GM12878 (cell line): ENCODE results near the gene PARP15. TPM values are rescaled to one million over a fixed set of nuclear protein-coding genes. Genes with fewer than 3 reads are reported as not detected.

ENCODE experiments used
- ATF7 ChIP-seq: fragments of 450-650 bp; IDR thresholded peaks from 2 replicates; pipeline ENCODE4 v1.6.1; 2016; ENCODE audit warnings: low read depth, mild to moderate bottlenecking
- BCL11A ChIP-seq: IDR thresholded peaks from 2 replicates; pipeline ENCODE4 v1.6.1; 2011; ENCODE audit warnings: low read depth, low read length
- BHLHE40 ChIP-seq, 2 experiments: fragments of 450-650 bp in 1 of 2; IDR thresholded peaks; 2 replicates each; pipeline ENCODE4 v1.6.1; 2011 to 2017; ENCODE audit warnings: low read depth in 2 of 2, borderline replicate concordance in 1 of 2, improper control_type of control experiment in 1 of 2, low read length in 1 of 2, mild to moderate bottlenecking in 1 of 2
- CBX5 ChIP-seq: sonication (generic); IDR thresholded peaks from 2 replicates; pipeline ENCODE4 v1.6.1; 2016; ENCODE audit warnings: low read depth, moderate library complexity, mild to moderate bottlenecking, inconsistent platforms
- DPF2 ChIP-seq: fragments of 450-650 bp; IDR thresholded peaks from 2 replicates; pipeline ENCODE4 v1.6.1; 2017; ENCODE audit warnings: mild to moderate bottlenecking
- EP300 ChIP-seq, 2 experiments: fragments of 150-350 bp in 1 of 2; IDR thresholded peaks; 2 replicates each; pipeline ENCODE4 v1.6.1; 2011 to 2012; ENCODE audit warnings: low read depth in 2 of 2, low read length in 2 of 2, borderline replicate concordance in 1 of 2, improper control_type of control experiment in 1 of 2, inconsistent platforms in 1 of 2; ENCODE audit not compliant: control insufficient read depth in 1 of 2
- HDAC2 ChIP-seq: fragments of 200-600 bp; sonication (generic); IDR thresholded peaks from 2 replicates; pipeline ENCODE4 v1.6.1; 2017
- IKZF2 ChIP-seq, 2 experiments: fragments of 450-650 bp; IDR thresholded peaks; 2 replicates each; pipeline ENCODE4 v1.6.1; 2017; ENCODE audit warnings: mild to moderate bottlenecking in 2 of 2, moderate library complexity in 2 of 2
- MEF2B ChIP-seq: fragments of 450-650 bp; IDR thresholded peaks from 2 replicates; pipeline ENCODE4 v1.6.1; 2018; ENCODE audit warnings: mild to moderate bottlenecking, moderate library complexity; ENCODE audit not compliant: partially characterized antibody, poor library complexity, severe bottlenecking
- NR2C1 ChIP-seq: fragments of 450-650 bp; IDR thresholded peaks from 2 replicates; pipeline ENCODE4 v1.6.1; 2017; ENCODE audit warnings: antibody characterized with exemption, mild to moderate bottlenecking, moderate library complexity
- NRF1 ChIP-seq: conservative IDR thresholded peaks from 2 replicates; pipeline ENCODE4 v1.6.1; 2011; ENCODE audit warnings: mild to moderate bottlenecking, low read depth, low read length, improper control_type of control experiment
- PAX5 ChIP-seq: IDR thresholded peaks from 2 replicates; pipeline ENCODE4 v1.6.1; 2011; ENCODE audit warnings: low read depth, low read length, borderline replicate concordance
- RAD51 ChIP-seq: fragments of 450-650 bp; IDR thresholded peaks from 2 replicates; pipeline ENCODE4 v1.6.1; 2016; ENCODE audit warnings: moderate library complexity, mild to moderate bottlenecking, inconsistent platforms
- SIN3A ChIP-seq: IDR thresholded peaks from 2 replicates; pipeline ENCODE4 v1.6.1; 2012; ENCODE audit warnings: low read depth, low read length, improper control_type of control experiment
- SMC3 ChIP-seq: IDR thresholded peaks from 2 replicates; pipeline ENCODE4 v1.6.1; 2011; ENCODE audit warnings: low read length, improper control_type of control experiment, borderline replicate concordance
- SPI1 ChIP-seq: IDR thresholded peaks from 2 replicates; pipeline ENCODE4 v1.6.1; 2011; ENCODE audit warnings: low read depth, mild to moderate bottlenecking, low read length, moderate library complexity, borderline replicate concordance; ENCODE audit not compliant: insufficient read depth
- STAT1 ChIP-seq: fragments of 450-650 bp; conservative IDR thresholded peaks from 2 replicates; pipeline ENCODE4 v1.6.1; 2014; ENCODE audit warnings: antibody characterized with exemption, mild to moderate bottlenecking
- TBL1XR1 ChIP-seq: IDR thresholded peaks from 2 replicates; pipeline ENCODE4 v1.6.1; 2012; ENCODE audit warnings: low read depth, low read length, improper control_type of control experiment
- polyA plus RNA-seq, 11 experiments: library from polyadenylated mRNA; depleted of rRNA in 4 of 11; unstranded in 6 of 11; stranded (reverse) in 5 of 11; fragments of >200 nt; fragmentation: Nextera tagmentation in 4 of 11; fragmentation: Illumina TruSeq in 1 of 11; extraction: Ambion mirVana in 4 of 11; extraction: Trizol in 1 of 11; gene quantifications; 1 replicate in 1 of 11; 2 replicates in 10 of 11; pipeline versions ENCODE4 v1.2.1 to v1.2.3, GENCODE V29; 2011 to 2016; ENCODE audit warnings: inconsistent platforms in 2 of 11, missing spikeins in 2 of 11, low read depth in 1 of 11
- total RNA-seq, 4 experiments: library from RNA; depleted of rRNA in 3 of 4; stranded (reverse); fragments of >200 nt in 3 of 4; fragmentation: Illumina TruSeq in 1 of 4; extraction: Trizol in 1 of 4; gene quantifications; 2 replicates each; pipeline versions ENCODE4 v1.2.1 to v1.2.3, GENCODE V29; 2013 to 2021
- TF ChIP-seq, protein P1 (sequence below): fragments of 450-650 bp; IDR thresholded peaks from 2 replicates; pipeline ENCODE4 v1.6.1; 2017; ENCODE audit warnings: low read depth, mild to moderate bottlenecking, moderate library complexity
- TF ChIP-seq, protein P2 (sequence below): fragments of 450-650 bp; IDR thresholded peaks from 2 replicates; pipeline ENCODE4 v1.6.1; 2016; ENCODE audit warnings: mild to moderate bottlenecking
- TF ChIP-seq, protein P3 (sequence below): IDR thresholded peaks from 2 replicates; pipeline ENCODE4 v1.6.1; 2011; ENCODE audit warnings: low read depth, low read length, improper control_type of control experiment, borderline replicate concordance
- TF ChIP-seq, protein P4 (sequence below): IDR thresholded peaks from 2 replicates; pipeline ENCODE4 v1.6.1; 2012; ENCODE audit warnings: improper control_type of control experiment, low read depth, low read length; ENCODE audit not compliant: insufficient replicate concordance

The PARP15 gene
- total and polyA plus RNA-seq, 10 of the 15 experiments (the other 5 are each of a cell fraction or from before 2014, with no cell fraction given), result 9.0 to 234 (median 36.3) TPM

DNA sequence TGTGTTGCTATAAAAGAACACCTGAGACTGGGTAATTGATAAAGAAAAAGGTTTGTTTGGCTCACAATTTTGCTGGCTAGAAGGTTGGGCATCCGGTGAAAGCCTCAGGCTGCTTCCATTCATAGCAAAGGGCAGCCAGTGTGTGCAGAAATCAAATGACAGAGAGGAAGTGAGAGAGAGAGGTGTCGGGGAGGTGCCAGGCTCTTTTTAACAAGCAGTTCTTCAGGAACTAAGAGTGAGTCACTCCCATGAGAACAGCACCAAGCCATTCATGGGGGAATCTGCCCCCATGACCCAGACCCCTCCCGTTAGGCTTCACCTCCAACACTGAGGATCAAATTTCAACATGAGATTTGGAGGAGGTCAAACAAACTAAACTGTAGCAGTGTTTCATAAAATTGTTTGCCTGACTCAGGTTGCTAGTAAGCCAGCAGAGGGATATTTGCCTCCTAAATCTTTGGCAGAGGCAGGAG is 4.5 kb upstream of the PARP15 start (continued):
- TF ChIP-seq, protein P1, sequence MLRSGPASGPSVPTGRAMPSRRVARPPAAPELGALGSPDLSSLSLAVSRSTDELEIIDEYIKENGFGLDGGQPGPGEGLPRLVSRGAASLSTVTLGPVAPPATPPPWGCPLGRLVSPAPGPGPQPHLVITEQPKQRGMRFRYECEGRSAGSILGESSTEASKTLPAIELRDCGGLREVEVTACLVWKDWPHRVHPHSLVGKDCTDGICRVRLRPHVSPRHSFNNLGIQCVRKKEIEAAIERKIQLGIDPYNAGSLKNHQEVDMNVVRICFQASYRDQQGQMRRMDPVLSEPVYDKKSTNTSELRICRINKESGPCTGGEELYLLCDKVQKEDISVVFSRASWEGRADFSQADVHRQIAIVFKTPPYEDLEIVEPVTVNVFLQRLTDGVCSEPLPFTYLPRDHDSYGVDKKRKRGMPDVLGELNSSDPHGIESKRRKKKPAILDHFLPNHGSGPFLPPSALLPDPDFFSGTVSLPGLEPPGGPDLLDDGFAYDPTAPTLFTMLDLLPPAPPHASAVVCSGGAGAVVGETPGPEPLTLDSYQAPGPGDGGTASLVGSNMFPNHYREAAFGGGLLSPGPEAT, result peak; percentile 76
- TF ChIP-seq MEF2B (peak; percentile 77), NR2C1 (peak; percentile 29; the same call in 1 of the 2 replicates), CBX5 (0 out of 2 replicates have a peak, but pooled peaks have one; percentile 80), ATF7 (peak; percentile 68), BHLHE40 (IDR thresholded peaks at IDR 0.05; ENCODE audit: borderline replicate concordance in 1 of 2, low read depth in 2 of 2, low read length in 1 of 2) (0 out of 4 replicates have a peak, but pooled peaks have one; percentile 14 to 33), RAD51 (peak; percentile 64), SMC3 (peak; percentile 22; the same call in 1 of the 2 replicates), HDAC2 (no peak), BCL11A (peak; percentile 32; the same call in 1 of the 2 replicates), SPI1 (peak; percentile 97), DPF2 (peak; percentile 93), PAX5 (0 out of 2 replicates have a peak, but pooled peaks have one; percentile 21), SIN3A (no peak), EP300 (IDR thresholded peaks at IDR 0.05; ENCODE audit: borderline replicate concordance in 1 of 2, control insufficient read depth in 1 of 2, low read depth in 2 of 2, low read length in 2 of 2) (peak; percentile 61 to 68; a peak in 2 of 4 replicates), TBL1XR1 (no peak), IKZF2 (IDR thresholded peaks at IDR 0.05) (peak; percentile 80 to 85), STAT1 (no peak), NRF1 (no peak)
- TF ChIP-seq, protein P2, sequence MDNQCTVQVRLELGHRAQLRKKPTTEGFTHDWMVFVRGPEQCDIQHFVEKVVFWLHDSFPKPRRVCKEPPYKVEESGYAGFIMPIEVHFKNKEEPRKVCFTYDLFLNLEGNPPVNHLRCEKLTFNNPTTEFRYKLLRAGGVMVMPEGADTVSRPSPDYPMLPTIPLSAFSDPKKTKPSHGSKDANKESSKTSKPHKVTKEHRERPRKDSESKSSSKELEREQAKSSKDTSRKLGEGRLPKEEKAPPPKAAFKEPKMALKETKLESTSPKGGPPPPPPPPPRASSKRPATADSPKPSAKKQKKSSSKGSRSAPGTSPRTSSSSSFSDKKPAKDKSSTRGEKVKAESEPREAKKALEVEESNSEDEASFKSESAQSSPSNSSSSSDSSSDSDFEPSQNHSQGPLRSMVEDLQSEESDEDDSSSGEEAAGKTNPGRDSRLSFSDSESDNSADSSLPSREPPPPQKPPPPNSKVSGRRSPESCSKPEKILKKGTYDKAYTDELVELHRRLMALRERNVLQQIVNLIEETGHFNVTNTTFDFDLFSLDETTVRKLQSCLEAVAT, result no peak
- TF ChIP-seq, protein P3, sequence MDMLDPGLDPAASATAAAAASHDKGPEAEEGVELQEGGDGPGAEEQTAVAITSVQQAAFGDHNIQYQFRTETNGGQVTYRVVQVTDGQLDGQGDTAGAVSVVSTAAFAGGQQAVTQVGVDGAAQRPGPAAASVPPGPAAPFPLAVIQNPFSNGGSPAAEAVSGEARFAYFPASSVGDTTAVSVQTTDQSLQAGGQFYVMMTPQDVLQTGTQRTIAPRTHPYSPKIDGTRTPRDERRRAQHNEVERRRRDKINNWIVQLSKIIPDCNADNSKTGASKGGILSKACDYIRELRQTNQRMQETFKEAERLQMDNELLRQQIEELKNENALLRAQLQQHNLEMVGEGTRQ, result peak; percentile 54
- TF ChIP-seq, protein P4, sequence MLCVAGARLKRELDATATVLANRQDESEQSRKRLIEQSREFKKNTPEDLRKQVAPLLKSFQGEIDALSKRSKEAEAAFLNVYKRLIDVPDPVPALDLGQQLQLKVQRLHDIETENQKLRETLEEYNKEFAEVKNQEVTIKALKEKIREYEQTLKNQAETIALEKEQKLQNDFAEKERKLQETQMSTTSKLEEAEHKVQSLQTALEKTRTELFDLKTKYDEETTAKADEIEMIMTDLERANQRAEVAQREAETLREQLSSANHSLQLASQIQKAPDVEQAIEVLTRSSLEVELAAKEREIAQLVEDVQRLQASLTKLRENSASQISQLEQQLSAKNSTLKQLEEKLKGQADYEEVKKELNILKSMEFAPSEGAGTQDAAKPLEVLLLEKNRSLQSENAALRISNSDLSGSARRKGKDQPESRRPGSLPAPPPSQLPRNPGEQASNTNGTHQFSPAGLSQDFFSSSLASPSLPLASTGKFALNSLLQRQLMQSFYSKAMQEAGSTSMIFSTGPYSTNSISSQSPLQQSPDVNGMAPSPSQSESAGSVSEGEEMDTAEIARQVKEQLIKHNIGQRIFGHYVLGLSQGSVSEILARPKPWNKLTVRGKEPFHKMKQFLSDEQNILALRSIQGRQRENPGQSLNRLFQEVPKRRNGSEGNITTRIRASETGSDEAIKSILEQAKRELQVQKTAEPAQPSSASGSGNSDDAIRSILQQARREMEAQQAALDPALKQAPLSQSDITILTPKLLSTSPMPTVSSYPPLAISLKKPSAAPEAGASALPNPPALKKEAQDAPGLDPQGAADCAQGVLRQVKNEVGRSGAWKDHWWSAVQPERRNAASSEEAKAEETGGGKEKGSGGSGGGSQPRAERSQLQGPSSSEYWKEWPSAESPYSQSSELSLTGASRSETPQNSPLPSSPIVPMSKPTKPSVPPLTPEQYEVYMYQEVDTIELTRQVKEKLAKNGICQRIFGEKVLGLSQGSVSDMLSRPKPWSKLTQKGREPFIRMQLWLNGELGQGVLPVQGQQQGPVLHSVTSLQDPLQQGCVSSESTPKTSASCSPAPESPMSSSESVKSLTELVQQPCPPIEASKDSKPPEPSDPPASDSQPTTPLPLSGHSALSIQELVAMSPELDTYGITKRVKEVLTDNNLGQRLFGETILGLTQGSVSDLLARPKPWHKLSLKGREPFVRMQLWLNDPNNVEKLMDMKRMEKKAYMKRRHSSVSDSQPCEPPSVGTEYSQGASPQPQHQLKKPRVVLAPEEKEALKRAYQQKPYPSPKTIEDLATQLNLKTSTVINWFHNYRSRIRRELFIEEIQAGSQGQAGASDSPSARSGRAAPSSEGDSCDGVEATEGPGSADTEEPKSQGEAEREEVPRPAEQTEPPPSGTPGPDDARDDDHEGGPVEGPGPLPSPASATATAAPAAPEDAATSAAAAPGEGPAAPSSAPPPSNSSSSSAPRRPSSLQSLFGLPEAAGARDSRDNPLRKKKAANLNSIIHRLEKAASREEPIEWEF, result peak; percentile 48
